Measurements from ENCODE around the gene GAS2L1. TPM values are rescaled to one million over a fixed set of nuclear protein-coding genes. Genes with fewer than 3 reads are reported as not detected.
"Not testable (repeated sequence)": the region's sequence is repeated elsewhere in the genome, so short reads cannot be mapped to it uniquely, and the experiment has no call there.

Gene GAS2L1
- polyA plus RNA-seq, 4 donors = 3.9 to 49.0 (median 29.0) TPM

GRCh38 chr22:29351042-29351441, 44.6 kb downstream of the GAS2L1 start:
- Histone ChIP-seq H3K27me3 (ENCODE audit: control insufficient read depth in 3 of 3, insufficient read depth in 3 of 3, low read length in 3 of 3) (no peaks in the 10 kb centered on the region), H3K27ac (ENCODE audit: low read depth in 1 of 3, low read length in 2 of 3) (peak overlapping the region in 1 of 3 donors; percentile 39), H3K9me3 (ENCODE audit: control insufficient read depth in 2 of 2, insufficient read depth in 1 of 2, low read depth in 1 of 2, low read length in 1 of 2) (no peaks in the 10 kb centered on the region), H3K36me3 (ENCODE audit: control insufficient read depth in 3 of 3, insufficient read depth in 2 of 3, low read depth in 1 of 3, low read length in 3 of 3) (peaks cover 45 to 84% (median 56%) of the 10 kb centered on the region in 3 donors), H3K4me3 (ENCODE audit: low read depth in 1 of 3, low read length in 3 of 3) (no peak overlapping the region), H3K4me1 (ENCODE audit: control insufficient read depth in 3 of 3, insufficient read depth in 2 of 3, low read depth in 1 of 3, low read length in 2 of 3) (peaks cover 0 to 10% (median 0%) of the 10 kb centered on the region in 3 donors)
- no peak for FAIRE-seq
- 22 to 69% (median 24%) methylated on average over 6 of the region's 6 CpGs for WGBS, 3 donors
- DNase-seq = peak; percentile 77 to 83

- WGBS, 3 donors = 89 to 97% (median 96%) methylated on average over 9 of the region's 9 CpGs
- Histone ChIP-seq H3K27ac (ENCODE audit: low read depth in 1 of 3, low read length in 2 of 3) (no peak overlapping the region), H3K9me3 (ENCODE audit: control insufficient read depth in 2 of 2, insufficient read depth in 1 of 2, low read depth in 1 of 2, low read length in 1 of 2) (no peaks in the 10 kb centered on the region), H3K36me3 (ENCODE audit: control insufficient read depth in 3 of 3, insufficient read depth in 2 of 3, low read depth in 1 of 3, low read length in 3 of 3) (peaks cover 43 to 84% (median 50%) of the 10 kb centered on the region in 3 donors), H3K27me3 (ENCODE audit: control insufficient read depth in 3 of 3, insufficient read depth in 3 of 3, low read length in 3 of 3) (no peaks in the 10 kb centered on the region), H3K4me1 (ENCODE audit: control insufficient read depth in 3 of 3, insufficient read depth in 2 of 3, low read depth in 1 of 3, low read length in 2 of 3) (peaks cover 0 to 10% (median 0%) of the 10 kb centered on the region in 3 donors), H3K4me3 (ENCODE audit: low read depth in 1 of 3, low read length in 3 of 3) (no peak overlapping the region)
- DNase-seq (no peak), FAIRE-seq (no peak)
Measured at GRCh38 chr22:29351891-29352290, 45.4 kb downstream of the GAS2L1 start.

GRCh38 chr22:29352778-29353177, 46.3 kb downstream of the GAS2L1 start:
- H3K27ac ChIP-seq (ENCODE audit: low read depth in 1 of 3, low read length in 2 of 3) = no peak overlapping the region
- no peaks in the 10 kb centered on the region for H3K27me3 ChIP-seq (ENCODE audit: control insufficient read depth in 3 of 3, insufficient read depth in 3 of 3, low read length in 3 of 3)
- no peak overlapping the region for H3K4me3 ChIP-seq (ENCODE audit: low read depth in 1 of 3, low read length in 3 of 3)
- FAIRE-seq = no peak
- no peak for DNase-seq
- no peaks in the 10 kb centered on the region for H3K9me3 ChIP-seq (ENCODE audit: control insufficient read depth in 2 of 2, insufficient read depth in 1 of 2, low read depth in 1 of 2, low read length in 1 of 2)
- H3K36me3 ChIP-seq (ENCODE audit: control insufficient read depth in 3 of 3, insufficient read depth in 2 of 3, low read depth in 1 of 3, low read length in 3 of 3) = peaks cover 42 to 83% (median 47%) of the 10 kb centered on the region in 3 donors
- H3K4me1 ChIP-seq (ENCODE audit: control insufficient read depth in 3 of 3, insufficient read depth in 2 of 3, low read depth in 1 of 3, low read length in 2 of 3) = peaks cover 0 to 10% (median 0%) of the 10 kb centered on the region in 3 donors
- WGBS, 3 donors = 84 to 94% (median 87%) methylated on average over 9 of the region's 9 CpGs

- no peaks in the 10 kb centered on the region for H3K27me3 ChIP-seq (ENCODE audit: control insufficient read depth in 3 of 3, insufficient read depth in 3 of 3, low read length in 3 of 3)
- no peak overlapping the region for H3K27ac ChIP-seq (ENCODE audit: low read depth in 1 of 3, low read length in 2 of 3)
- H3K4me3 ChIP-seq (ENCODE audit: low read depth in 1 of 3, low read length in 3 of 3) = no peak overlapping the region
- H3K36me3 ChIP-seq (ENCODE audit: control insufficient read depth in 3 of 3, insufficient read depth in 2 of 3, low read depth in 1 of 3, low read length in 3 of 3) = peaks cover 40 to 88% (median 46%) of the 10 kb centered on the region in 3 donors
- FAIRE-seq (no peak), DNase-seq (no peak)
- H3K9me3 ChIP-seq (ENCODE audit: control insufficient read depth in 2 of 2, insufficient read depth in 1 of 2, low read depth in 1 of 2, low read length in 1 of 2) = no peaks in the 10 kb centered on the region
- H3K4me1 ChIP-seq (ENCODE audit: control insufficient read depth in 3 of 3, insufficient read depth in 2 of 3, low read depth in 1 of 3, low read length in 2 of 3) = peaks cover 0 to 10% (median 0%) of the 10 kb centered on the region in 3 donors
- 93 to 95% (median 94%) methylated on average over 11 of the region's 11 CpGs for WGBS, 3 donors
Measured at GRCh38 chr22:29353286-29353685, 46.8 kb downstream of the GAS2L1 start.

GRCh38 chr22:29353860-29354259, 47.4 kb downstream of the GAS2L1 start:
- Histone ChIP-seq H3K27ac (ENCODE audit: low read depth in 1 of 3, low read length in 2 of 3) (no peak overlapping the region), H3K4me1 (ENCODE audit: control insufficient read depth in 3 of 3, insufficient read depth in 2 of 3, low read depth in 1 of 3, low read length in 2 of 3) (peaks cover 0 to 10% (median 0%) of the 10 kb centered on the region in 3 donors), H3K4me3 (ENCODE audit: low read depth in 1 of 3, low read length in 3 of 3) (no peak overlapping the region), H3K27me3 (ENCODE audit: control insufficient read depth in 3 of 3, insufficient read depth in 3 of 3, low read length in 3 of 3) (no peaks in the 10 kb centered on the region), H3K9me3 (ENCODE audit: control insufficient read depth in 2 of 2, insufficient read depth in 1 of 2, low read depth in 1 of 2, low read length in 1 of 2) (no peaks in the 10 kb centered on the region), H3K36me3 (ENCODE audit: control insufficient read depth in 3 of 3, insufficient read depth in 2 of 3, low read depth in 1 of 3, low read length in 3 of 3) (peaks cover 41 to 92% (median 47%) of the 10 kb centered on the region in 3 donors)
- WGBS, 3 donors = 95 to 97% (median 96%) methylated on average over 8 of the region's 8 CpGs
- DNase-seq = no peak
- no peak for FAIRE-seq

- not testable (repeated sequence) for H3K27ac ChIP-seq (ENCODE audit: low read depth in 1 of 3, low read length in 2 of 3); DNase-seq; FAIRE-seq; H3K27me3 ChIP-seq (ENCODE audit: control insufficient read depth in 3 of 3, insufficient read depth in 3 of 3, low read length in 3 of 3); H3K4me1 ChIP-seq (ENCODE audit: control insufficient read depth in 3 of 3, insufficient read depth in 2 of 3, low read depth in 1 of 3, low read length in 2 of 3); H3K4me3 ChIP-seq (ENCODE audit: low read depth in 1 of 3, low read length in 3 of 3); H3K9me3 ChIP-seq (ENCODE audit: control insufficient read depth in 2 of 2, insufficient read depth in 1 of 2, low read depth in 1 of 2, low read length in 1 of 2)
- WGBS, 3 donors = 97 to 99% (median 99%) methylated on average over 12 of the region's 12 CpGs
- peaks cover 34 to 75% (median 38%) of the 10 kb centered on the region in 3 donors for H3K36me3 ChIP-seq (ENCODE audit: control insufficient read depth in 3 of 3, insufficient read depth in 2 of 3, low read depth in 1 of 3, low read length in 3 of 3)
Measured at GRCh38 chr22:29357193-29357890, 50.9 kb downstream of the GAS2L1 start.

GRCh38 chr22:29359469-29359868, 53.0 kb downstream of the GAS2L1 start:
- FAIRE-seq = no peak
- H3K9me3 ChIP-seq (ENCODE audit: control insufficient read depth in 2 of 2, insufficient read depth in 1 of 2, low read depth in 1 of 2, low read length in 1 of 2) = no peaks in the 10 kb centered on the region
- peaks cover 27 to 61% (median 27%) of the 10 kb centered on the region in 3 donors for H3K36me3 ChIP-seq (ENCODE audit: control insufficient read depth in 3 of 3, insufficient read depth in 2 of 3, low read depth in 1 of 3, low read length in 3 of 3)
- 38 to 48% (median 43%) methylated on average over 9 of the region's 9 CpGs for WGBS, 3 donors
- H3K4me3 ChIP-seq (ENCODE audit: low read depth in 1 of 3, low read length in 3 of 3) = no peak overlapping the region
- peaks cover 0 to 2% (median 0%) of the 10 kb centered on the region in 3 donors for H3K4me1 ChIP-seq (ENCODE audit: control insufficient read depth in 3 of 3, insufficient read depth in 2 of 3, low read depth in 1 of 3, low read length in 2 of 3)
- no peaks in the 10 kb centered on the region for H3K27me3 ChIP-seq (ENCODE audit: control insufficient read depth in 3 of 3, insufficient read depth in 3 of 3, low read length in 3 of 3)
- DNase-seq = peak; percentile 46 to 51
- no peak overlapping the region for H3K27ac ChIP-seq (ENCODE audit: low read depth in 1 of 3, low read length in 2 of 3)
